ENCODE measurements around the gene SASH3. TPM values are rescaled to one million over a fixed set of nuclear protein-coding genes. Genes with fewer than 3 reads are reported as not detected.

SASH3 gene
- total and polyA plus RNA-seq, 4 donors: 12.0 to 90.1 (median 32.6) TPM

- no peak overlapping the region for H3K4me3 ChIP-seq
- H3K9me3 ChIP-seq (ENCODE audit: control insufficient read depth in 4 of 4, insufficient read depth in 3 of 4, low read length in 3 of 4): peaks cover 0 to 4% (median 0%) of the 10 kb centered on the region in 4 donors
- WGBS, 2 donors: 64 to 71% methylated on average over 6 of the region's 6 CpGs
- no peaks in the 10 kb centered on the region for H3K27me3 ChIP-seq (ENCODE audit: control insufficient read depth in 3 of 3, insufficient read depth in 3 of 3, low read length in 2 of 3)
- H3K4me1 ChIP-seq (ENCODE audit: control insufficient read depth in 5 of 5, insufficient read depth in 5 of 5, low read length in 5 of 5): no peaks in the 10 kb centered on the region
- no peak overlapping the region for H3K9ac ChIP-seq (ENCODE audit: insufficient read depth in 1 of 2, low read length in 2 of 2)
- no peak for DNase-seq
- H3K36me3 ChIP-seq (ENCODE audit: control insufficient read depth in 4 of 4, insufficient read depth in 4 of 4, low read length in 4 of 4): no peaks in the 10 kb centered on the region
- TF ChIP-seq CTCF (IDR thresholded peaks at IDR 0.05; ENCODE audit: control extremely low read depth, extremely low read depth): no peak
- H3K27ac ChIP-seq (ENCODE audit: low read depth in 1 of 2, low read length in 1 of 2): no peak overlapping the region
- ATAC-seq (ENCODE audit: insufficient read depth, low FRiP score): no peak
These were observed 8.8 kb downstream of the SASH3 start for GRCh38 chrX:129788527-129788926.

GRCh38 chrX:129790146-129790545 lies 10.4 kb downstream of the SASH3 start:
- Histone ChIP-seq H3K9me3 (ENCODE audit: control insufficient read depth in 4 of 4, insufficient read depth in 3 of 4, low read length in 3 of 4) (peaks cover 0 to 4% (median 0%) of the 10 kb centered on the region in 4 donors), H3K4me1 (ENCODE audit: control insufficient read depth in 5 of 5, insufficient read depth in 5 of 5, low read length in 5 of 5) (no peaks in the 10 kb centered on the region), H3K36me3 (ENCODE audit: control insufficient read depth in 4 of 4, insufficient read depth in 4 of 4, low read length in 4 of 4) (no peaks in the 10 kb centered on the region), H3K9ac (ENCODE audit: insufficient read depth in 1 of 2, low read length in 2 of 2) (no peak overlapping the region), H3K27me3 (ENCODE audit: control insufficient read depth in 3 of 3, insufficient read depth in 3 of 3, low read length in 2 of 3) (no peaks in the 10 kb centered on the region), H3K4me3 (no peak overlapping the region), H3K27ac (ENCODE audit: low read depth in 1 of 2, low read length in 1 of 2) (no peak overlapping the region)
- ATAC-seq (ENCODE audit: insufficient read depth, low FRiP score) (no peak), DNase-seq (no peak)
- WGBS, 2 donors: 81 to 84% methylated on average over 3 of the region's 3 CpGs
- no peak for TF ChIP-seq CTCF (IDR thresholded peaks at IDR 0.05; ENCODE audit: control extremely low read depth, extremely low read depth)

- no peaks in the 10 kb centered on the region for H3K4me1 ChIP-seq (ENCODE audit: control insufficient read depth in 5 of 5, insufficient read depth in 5 of 5, low read length in 5 of 5)
- no peak overlapping the region for H3K4me3 ChIP-seq
- TF ChIP-seq CTCF (IDR thresholded peaks at IDR 0.05; ENCODE audit: control extremely low read depth, extremely low read depth): no peak
- ATAC-seq (ENCODE audit: insufficient read depth, low FRiP score) (no peak), DNase-seq (no peak)
- peaks cover 0 to 2% (median 0%) of the 10 kb centered on the region in 4 donors for H3K9me3 ChIP-seq (ENCODE audit: control insufficient read depth in 4 of 4, insufficient read depth in 3 of 4, low read length in 3 of 4)
- H3K27ac ChIP-seq (ENCODE audit: low read depth in 1 of 2, low read length in 1 of 2): no peak overlapping the region
- H3K9ac ChIP-seq (ENCODE audit: insufficient read depth in 1 of 2, low read length in 2 of 2): no peak overlapping the region
- no peaks in the 10 kb centered on the region for H3K27me3 ChIP-seq (ENCODE audit: control insufficient read depth in 3 of 3, insufficient read depth in 3 of 3, low read length in 2 of 3)
- WGBS, 2 donors: 87 to 99% methylated on average over 9 of the region's 9 CpGs
- no peaks in the 10 kb centered on the region for H3K36me3 ChIP-seq (ENCODE audit: control insufficient read depth in 4 of 4, insufficient read depth in 4 of 4, low read length in 4 of 4)
These were observed 11.1 kb downstream of the SASH3 start for GRCh38 chrX:129790808-129791207.

GRCh38 chrX:129791336-129791735 lies 11.6 kb downstream of the SASH3 start:
- ATAC-seq (ENCODE audit: insufficient read depth, low FRiP score): no peak
- H3K27me3 ChIP-seq (ENCODE audit: control insufficient read depth in 3 of 3, insufficient read depth in 3 of 3, low read length in 2 of 3): no peaks in the 10 kb centered on the region
- H3K27ac ChIP-seq (ENCODE audit: low read depth in 1 of 2, low read length in 1 of 2): no peak overlapping the region
- H3K4me1 ChIP-seq (ENCODE audit: control insufficient read depth in 5 of 5, insufficient read depth in 5 of 5, low read length in 5 of 5): no peaks in the 10 kb centered on the region
- H3K36me3 ChIP-seq (ENCODE audit: control insufficient read depth in 4 of 4, insufficient read depth in 4 of 4, low read length in 4 of 4): no peaks in the 10 kb centered on the region
- no peak overlapping the region for H3K9ac ChIP-seq (ENCODE audit: insufficient read depth in 1 of 2, low read length in 2 of 2)
- DNase-seq: no peak
- no peak overlapping the region for H3K4me3 ChIP-seq
- WGBS, 2 donors: 75 to 82% methylated on average over 7 to 8 of the region's 8 CpGs
- peaks cover 0 to 2% (median 0%) of the 10 kb centered on the region in 4 donors for H3K9me3 ChIP-seq (ENCODE audit: control insufficient read depth in 4 of 4, insufficient read depth in 3 of 4, low read length in 3 of 4)
- TF ChIP-seq CTCF (IDR thresholded peaks at IDR 0.05; ENCODE audit: control extremely low read depth, extremely low read depth): no peak
